ENCODE measurements around the gene TMEM154.
A peak's percentile ranks its signal among the peaks of the same experiment; 100 is the strongest.

The TMEM154 gene

DNA sequence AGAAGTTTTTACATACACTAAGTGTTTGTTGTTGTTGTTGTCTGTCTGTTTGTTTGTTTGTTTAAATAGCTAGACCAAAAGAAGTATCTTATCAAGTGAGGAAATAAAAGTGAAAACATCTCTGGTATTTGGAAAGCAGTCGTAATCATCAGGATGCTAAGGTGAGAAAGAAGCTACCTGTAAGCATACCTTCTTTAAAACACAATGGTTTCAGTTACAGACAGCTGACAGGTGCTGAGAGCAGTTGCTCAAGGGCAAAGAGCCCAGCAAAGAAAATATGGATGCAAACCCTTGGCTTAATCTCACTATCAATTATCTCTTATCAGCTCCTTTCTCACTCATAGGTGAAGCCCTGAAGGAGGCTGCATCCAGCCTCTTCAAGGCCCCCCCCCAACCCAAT lies 101.1 kb downstream of the TMEM154 start:
- Histone ChIP-seq H3K27me3 (replicated peaks) (no peaks in the 10 kb centered on the region), H3K4me3 (ENCODE audit: low read depth, low read length) (no peak overlapping the region), H3K27ac (no peak overlapping the region), H3K36me3 (replicated peaks) (no peaks in the 10 kb centered on the region)
- TF ChIP-seq, protein P1, sequence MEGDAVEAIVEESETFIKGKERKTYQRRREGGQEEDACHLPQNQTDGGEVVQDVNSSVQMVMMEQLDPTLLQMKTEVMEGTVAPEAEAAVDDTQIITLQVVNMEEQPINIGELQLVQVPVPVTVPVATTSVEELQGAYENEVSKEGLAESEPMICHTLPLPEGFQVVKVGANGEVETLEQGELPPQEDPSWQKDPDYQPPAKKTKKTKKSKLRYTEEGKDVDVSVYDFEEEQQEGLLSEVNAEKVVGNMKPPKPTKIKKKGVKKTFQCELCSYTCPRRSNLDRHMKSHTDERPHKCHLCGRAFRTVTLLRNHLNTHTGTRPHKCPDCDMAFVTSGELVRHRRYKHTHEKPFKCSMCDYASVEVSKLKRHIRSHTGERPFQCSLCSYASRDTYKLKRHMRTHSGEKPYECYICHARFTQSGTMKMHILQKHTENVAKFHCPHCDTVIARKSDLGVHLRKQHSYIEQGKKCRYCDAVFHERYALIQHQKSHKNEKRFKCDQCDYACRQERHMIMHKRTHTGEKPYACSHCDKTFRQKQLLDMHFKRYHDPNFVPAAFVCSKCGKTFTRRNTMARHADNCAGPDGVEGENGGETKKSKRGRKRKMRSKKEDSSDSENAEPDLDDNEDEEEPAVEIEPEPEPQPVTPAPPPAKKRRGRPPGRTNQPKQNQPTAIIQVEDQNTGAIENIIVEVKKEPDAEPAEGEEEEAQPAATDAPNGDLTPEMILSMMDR (IDR thresholded peaks at IDR 0.05; ENCODE audit: low read depth, low read length, missing control alignments) = no peak
- DNase-seq = no peak
- in situ Hi-C loops (cut with HindIII; ENCODE audit: low pct_ligation_motif_present, low sequenced_read_pairs) = no loop called here

DNA sequence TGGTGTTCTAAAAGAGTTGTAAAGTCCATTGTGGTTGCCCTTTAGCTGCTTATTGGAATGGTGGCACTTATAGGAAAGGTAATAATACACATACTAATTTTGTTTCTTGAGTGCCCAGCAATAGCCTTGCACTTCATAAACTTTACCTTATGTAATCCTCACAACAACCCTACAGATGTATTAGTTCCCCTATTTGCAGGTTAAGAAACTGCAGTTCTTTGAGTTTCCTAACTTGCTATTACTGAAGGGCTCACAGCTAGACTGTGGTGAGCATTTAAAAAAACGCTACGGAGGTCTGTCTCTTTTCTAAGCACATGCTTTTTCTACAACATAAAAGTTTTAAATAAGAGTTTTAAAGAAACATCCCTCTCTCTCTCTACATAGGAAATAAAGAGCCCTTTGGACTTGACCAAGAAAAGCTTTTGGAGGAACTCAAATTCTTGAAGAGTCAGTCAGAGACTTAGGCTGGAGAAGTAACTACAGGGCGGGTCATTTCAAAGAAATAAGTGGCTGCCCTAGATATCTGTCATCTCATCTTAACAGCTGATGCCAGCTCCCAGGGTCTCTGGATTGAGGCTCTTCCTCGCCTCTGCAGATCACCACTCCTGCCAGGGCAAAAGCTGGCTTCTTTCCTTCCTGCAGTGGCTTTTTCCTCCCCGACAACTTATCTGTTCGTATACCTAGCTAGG lies 101.9 kb downstream of the TMEM154 start:
- in situ Hi-C loops (cut with HindIII; ENCODE audit: low pct_ligation_motif_present, low sequenced_read_pairs) = no loop called here
- DNase-seq = no peak

DNA sequence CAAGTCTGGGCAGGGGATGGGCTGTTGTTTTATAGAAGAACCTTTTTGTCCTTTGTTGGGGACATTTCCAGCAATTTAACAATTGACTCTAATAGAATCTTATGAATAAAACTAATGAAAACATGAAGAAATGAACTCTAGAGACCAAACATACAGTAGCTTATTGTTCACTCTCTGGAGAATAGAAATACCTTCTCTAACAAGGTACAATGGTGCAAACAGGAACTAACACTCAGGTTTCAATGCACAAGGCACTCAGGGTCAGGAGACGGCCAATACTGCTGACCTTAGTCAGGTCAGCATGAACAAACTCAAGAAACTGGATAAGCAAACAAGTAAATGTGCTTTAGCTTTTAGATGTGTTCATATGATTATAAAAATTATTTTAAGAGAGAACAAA lies 104.3 kb downstream of the TMEM154 start:
- DNase-seq = no peak
- TF ChIP-seq, protein P1 (IDR thresholded peaks at IDR 0.05; ENCODE audit: low read depth, low read length, missing control alignments) = no peak
- no peaks in the 10 kb centered on the region for H3K27me3 ChIP-seq (replicated peaks)
- no peak overlapping the region for H3K27ac ChIP-seq
- H3K36me3 ChIP-seq (replicated peaks) = no peaks in the 10 kb centered on the region
- in situ Hi-C loops (cut with HindIII; ENCODE audit: low pct_ligation_motif_present, low sequenced_read_pairs) = no loop called here
- H3K4me3 ChIP-seq (ENCODE audit: low read depth, low read length) = no peak overlapping the region

More for the DNA sequence above, 101.9 kb downstream of the TMEM154 start:
- no peaks in the 10 kb centered on the region for H3K27me3 ChIP-seq (replicated peaks)
- TF ChIP-seq, protein P1 (IDR thresholded peaks at IDR 0.05; ENCODE audit: low read depth, low read length, missing control alignments) = no peak
- no peaks in the 10 kb centered on the region for H3K36me3 ChIP-seq (replicated peaks)
- no peak overlapping the region for H3K27ac ChIP-seq
- H3K4me3 ChIP-seq (ENCODE audit: low read depth, low read length) = no peak overlapping the region

DNA sequence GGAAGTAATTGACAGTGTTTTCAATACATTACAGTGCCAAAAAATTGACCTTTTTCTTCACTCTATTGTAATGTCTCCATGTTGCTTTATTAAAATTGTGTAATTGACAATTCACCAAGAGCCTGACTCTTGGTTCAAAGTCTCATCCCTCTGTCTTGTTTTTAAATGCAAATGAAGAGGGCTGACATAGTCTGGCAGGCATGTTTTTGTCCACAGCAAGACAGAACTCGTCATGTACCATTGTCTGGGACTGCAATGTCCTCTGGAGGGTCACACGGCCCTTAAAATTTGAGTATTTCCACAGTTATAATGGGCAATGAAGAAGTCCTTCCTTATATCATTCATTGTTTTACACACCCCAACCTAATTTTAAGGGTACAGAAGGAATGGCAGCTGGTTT lies 105.9 kb downstream of the TMEM154 start:
- in situ Hi-C loops (cut with HindIII; ENCODE audit: low pct_ligation_motif_present, low sequenced_read_pairs) = no loop called here
- Histone ChIP-seq H3K27me3 (replicated peaks) (no peaks in the 10 kb centered on the region), H3K27ac (no peak overlapping the region), H3K36me3 (replicated peaks) (no peaks in the 10 kb centered on the region), H3K4me3 (ENCODE audit: low read depth, low read length) (no peak overlapping the region)
- no peak for DNase-seq
- TF ChIP-seq, protein P1 (IDR thresholded peaks at IDR 0.05; ENCODE audit: low read depth, low read length, missing control alignments) = no peak

DNA sequence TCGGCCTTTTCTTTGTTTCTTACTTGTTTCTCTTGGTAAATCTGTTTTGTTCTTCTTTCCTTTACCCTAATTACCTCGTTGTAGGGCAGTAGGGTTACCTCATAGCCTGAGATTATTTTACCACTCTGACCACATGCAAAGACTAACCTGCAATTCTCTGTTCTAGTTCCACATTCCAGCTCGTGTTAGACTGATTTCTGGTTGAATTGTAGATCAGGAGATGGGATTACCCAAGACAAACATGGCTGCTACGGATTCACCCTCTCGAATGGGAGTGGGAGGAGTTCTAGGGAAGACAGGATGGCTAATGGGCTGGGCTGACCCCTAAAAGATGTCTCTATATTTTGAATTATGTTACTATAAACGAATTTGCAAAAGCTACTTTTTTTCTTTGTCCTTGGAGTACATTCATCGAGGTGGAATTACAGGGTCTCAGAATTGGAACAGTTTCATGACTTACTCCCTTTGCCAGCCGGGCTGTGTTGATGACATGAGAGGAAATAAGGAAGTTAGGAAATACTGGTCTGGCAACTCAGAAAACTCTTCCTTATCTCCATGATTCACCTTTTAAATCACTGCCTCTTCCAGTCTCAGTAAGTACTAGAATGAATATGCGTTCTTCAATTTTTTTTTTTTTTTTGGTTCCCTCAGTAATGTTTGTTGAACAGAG lies 107.2 kb downstream of the TMEM154 start:
- no peak overlapping the region for H3K4me3 ChIP-seq (ENCODE audit: low read depth, low read length)
- TF ChIP-seq, protein P1 (IDR thresholded peaks at IDR 0.05; ENCODE audit: low read depth, low read length, missing control alignments) = no peak
- in situ Hi-C loops (cut with HindIII; ENCODE audit: low pct_ligation_motif_present, low sequenced_read_pairs) = no loop called here
- H3K27me3 ChIP-seq (replicated peaks) = no peaks in the 10 kb centered on the region
- H3K27ac ChIP-seq = no peak overlapping the region
- no peaks in the 10 kb centered on the region for H3K36me3 ChIP-seq (replicated peaks)
- DNase-seq = peak; percentile 36
